ENCODE results near the gene NADSYN1.

Gene NADSYN1

GRCh38 chr11:71484248-71485062 lies 31.5 kb downstream of the NADSYN1 start:
- Histone ChIP-seq H2AFZ (ENCODE audit: low read depth, low read length) (no peak overlapping the region), H3K27me3 (ENCODE audit: insufficient read depth, low read length, poor library complexity) (no peaks in the 10 kb centered on the region), H3K9me3 (ENCODE audit: insufficient read depth, low read length, severe bottlenecking) (no peaks in the 10 kb centered on the region), H3K36me3 (ENCODE audit: insufficient read depth, low read length) (peaks cover 72% of the 10 kb centered on the region), H4K20me1 (ENCODE audit: insufficient read depth, low read length) (peaks cover 5% of the 10 kb centered on the region; the same call in 1 of the 2 replicates), H3K4me2 (ENCODE audit: insufficient read depth, low read length) (no peak overlapping the region), H3K27ac (ENCODE audit: low read length) (no peak overlapping the region), H3K4me3 (ENCODE audit: low read depth in 1 of 2, low read length in 2 of 2) (no peak overlapping the region), H3K79me2 (ENCODE audit: insufficient read depth, low read length) (no peaks in the 10 kb centered on the region), H3K9ac (ENCODE audit: low read depth, low read length) (no peak overlapping the region), H3K4me1 (ENCODE audit: insufficient read depth, low read length) (no peaks in the 10 kb centered on the region)
- DNase-seq, result no peak
- TF ChIP-seq EZH2 (IDR thresholded peaks at IDR 0.05; ENCODE audit: borderline replicate concordance, low read depth, low read length, severe bottlenecking), result no peak
- TF ChIP-seq, protein P1, sequence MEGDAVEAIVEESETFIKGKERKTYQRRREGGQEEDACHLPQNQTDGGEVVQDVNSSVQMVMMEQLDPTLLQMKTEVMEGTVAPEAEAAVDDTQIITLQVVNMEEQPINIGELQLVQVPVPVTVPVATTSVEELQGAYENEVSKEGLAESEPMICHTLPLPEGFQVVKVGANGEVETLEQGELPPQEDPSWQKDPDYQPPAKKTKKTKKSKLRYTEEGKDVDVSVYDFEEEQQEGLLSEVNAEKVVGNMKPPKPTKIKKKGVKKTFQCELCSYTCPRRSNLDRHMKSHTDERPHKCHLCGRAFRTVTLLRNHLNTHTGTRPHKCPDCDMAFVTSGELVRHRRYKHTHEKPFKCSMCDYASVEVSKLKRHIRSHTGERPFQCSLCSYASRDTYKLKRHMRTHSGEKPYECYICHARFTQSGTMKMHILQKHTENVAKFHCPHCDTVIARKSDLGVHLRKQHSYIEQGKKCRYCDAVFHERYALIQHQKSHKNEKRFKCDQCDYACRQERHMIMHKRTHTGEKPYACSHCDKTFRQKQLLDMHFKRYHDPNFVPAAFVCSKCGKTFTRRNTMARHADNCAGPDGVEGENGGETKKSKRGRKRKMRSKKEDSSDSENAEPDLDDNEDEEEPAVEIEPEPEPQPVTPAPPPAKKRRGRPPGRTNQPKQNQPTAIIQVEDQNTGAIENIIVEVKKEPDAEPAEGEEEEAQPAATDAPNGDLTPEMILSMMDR (IDR thresholded peaks at IDR 0.05; ENCODE audit: borderline replicate concordance, extremely low read depth, low read length, poor library complexity, severe bottlenecking), result no peak
- no peak for ATAC-seq (ENCODE audit: insufficient read depth, low read depth)

- Histone ChIP-seq H3K9ac (ENCODE audit: low read depth, low read length) (no peak overlapping the region), H3K79me2 (ENCODE audit: insufficient read depth, low read length) (no peaks in the 10 kb centered on the region), H3K36me3 (ENCODE audit: insufficient read depth, low read length) (peaks cover 72% of the 10 kb centered on the region), H3K4me2 (ENCODE audit: insufficient read depth, low read length) (no peak overlapping the region), H2AFZ (ENCODE audit: low read depth, low read length) (no peak overlapping the region), H3K4me1 (ENCODE audit: insufficient read depth, low read length) (no peaks in the 10 kb centered on the region), H4K20me1 (ENCODE audit: insufficient read depth, low read length) (peaks cover 5% of the 10 kb centered on the region; the same call in 1 of the 2 replicates), H3K9me3 (ENCODE audit: insufficient read depth, low read length, severe bottlenecking) (no peaks in the 10 kb centered on the region), H3K27me3 (ENCODE audit: insufficient read depth, low read length, poor library complexity) (no peaks in the 10 kb centered on the region), H3K27ac (ENCODE audit: low read length) (no peak overlapping the region), H3K4me3 (ENCODE audit: low read depth in 1 of 2, low read length in 2 of 2) (no peak overlapping the region)
- no peak for TF ChIP-seq EZH2 (IDR thresholded peaks at IDR 0.05; ENCODE audit: borderline replicate concordance, low read depth, low read length, severe bottlenecking)
- ATAC-seq (ENCODE audit: insufficient read depth, low read depth), result no peak
- DNase-seq, result no peak
These were observed 32.0 kb downstream of the NADSYN1 start for GRCh38 chr11:71485063-71485399.

- no peak overlapping the region for H3K27ac ChIP-seq (ENCODE audit: low read length)
- H3K79me2 ChIP-seq (ENCODE audit: insufficient read depth, low read length), result no peaks in the 10 kb centered on the region
- no peaks in the 10 kb centered on the region for H3K9me3 ChIP-seq (ENCODE audit: insufficient read depth, low read length, severe bottlenecking)
- peaks cover 5% of the 10 kb centered on the region; the same call in 1 of the 2 replicates for H4K20me1 ChIP-seq (ENCODE audit: insufficient read depth, low read length)
- no peak overlapping the region for H3K9ac ChIP-seq (ENCODE audit: low read depth, low read length)
- H3K27me3 ChIP-seq (ENCODE audit: insufficient read depth, low read length, poor library complexity), result no peaks in the 10 kb centered on the region
- ATAC-seq (ENCODE audit: insufficient read depth, low read depth) (no peak), DNase-seq (no peak)
- no peak overlapping the region for H2AFZ ChIP-seq (ENCODE audit: low read depth, low read length)
- H3K4me2 ChIP-seq (ENCODE audit: insufficient read depth, low read length), result no peak overlapping the region
- peaks cover 72% of the 10 kb centered on the region for H3K36me3 ChIP-seq (ENCODE audit: insufficient read depth, low read length)
- TF ChIP-seq, protein P1 (IDR thresholded peaks at IDR 0.05; ENCODE audit: borderline replicate concordance, extremely low read depth, low read length, poor library complexity, severe bottlenecking), result no peak
- no peak for TF ChIP-seq EZH2 (IDR thresholded peaks at IDR 0.05; ENCODE audit: borderline replicate concordance, low read depth, low read length, severe bottlenecking)
- no peak overlapping the region for H3K4me3 ChIP-seq (ENCODE audit: low read depth in 1 of 2, low read length in 2 of 2)
- no peaks in the 10 kb centered on the region for H3K4me1 ChIP-seq (ENCODE audit: insufficient read depth, low read length)
These were observed 32.5 kb downstream of the NADSYN1 start for GRCh38 chr11:71485466-71485865.

- no peak overlapping the region for H2AFZ ChIP-seq (ENCODE audit: low read depth, low read length)
- TF ChIP-seq, protein P1 (IDR thresholded peaks at IDR 0.05; ENCODE audit: borderline replicate concordance, extremely low read depth, low read length, poor library complexity, severe bottlenecking), result no peak
- no peak for TF ChIP-seq EZH2 (IDR thresholded peaks at IDR 0.05; ENCODE audit: borderline replicate concordance, low read depth, low read length, severe bottlenecking)
- no peaks in the 10 kb centered on the region for H3K79me2 ChIP-seq (ENCODE audit: insufficient read depth, low read length)
- H3K4me2 ChIP-seq (ENCODE audit: insufficient read depth, low read length), result no peak overlapping the region
- peaks cover 72% of the 10 kb centered on the region for H3K36me3 ChIP-seq (ENCODE audit: insufficient read depth, low read length)
- H3K4me3 ChIP-seq (ENCODE audit: low read depth in 1 of 2, low read length in 2 of 2), result no peak overlapping the region
- no peaks in the 10 kb centered on the region for H3K9me3 ChIP-seq (ENCODE audit: insufficient read depth, low read length, severe bottlenecking)
- peaks cover 5% of the 10 kb centered on the region; the same call in 1 of the 2 replicates for H4K20me1 ChIP-seq (ENCODE audit: insufficient read depth, low read length)
- H3K9ac ChIP-seq (ENCODE audit: low read depth, low read length), result no peak overlapping the region
- no peak for DNase-seq
- H3K27ac ChIP-seq (ENCODE audit: low read length), result no peak overlapping the region
- no peaks in the 10 kb centered on the region for H3K4me1 ChIP-seq (ENCODE audit: insufficient read depth, low read length)
- no peaks in the 10 kb centered on the region for H3K27me3 ChIP-seq (ENCODE audit: insufficient read depth, low read length, poor library complexity)
- no peak for ATAC-seq (ENCODE audit: insufficient read depth, low read depth)
These were observed 33.3 kb downstream of the NADSYN1 start for GRCh38 chr11:71486320-71486719.

Measured in DND-41 (cell line).